ENCODE data around the gene TBC1D3B.
"Not testable (repeated sequence)": the region's sequence is repeated elsewhere in the genome, so short reads cannot be mapped to it uniquely, and the experiment has no call there.

Gene TBC1D3B

DNA sequence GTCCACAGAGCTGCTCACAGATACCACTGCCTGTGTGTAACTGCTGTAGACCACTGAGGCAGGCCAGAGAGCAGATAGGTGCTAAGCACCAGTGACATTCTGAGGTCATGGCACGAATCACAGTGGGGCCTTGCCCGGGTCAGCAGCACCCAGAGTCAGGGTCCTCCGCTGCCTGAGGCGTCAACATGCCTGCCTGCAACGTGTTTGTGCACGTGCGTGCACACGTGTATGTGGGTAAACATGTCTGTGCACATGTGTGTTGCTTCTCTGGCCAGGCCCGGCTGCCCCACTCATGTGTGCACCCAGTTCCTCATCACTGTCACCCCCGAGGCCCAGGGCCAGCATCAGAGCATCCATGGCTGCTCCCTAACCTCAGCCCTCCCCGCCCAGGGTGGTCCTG, at the start of gene TBC1D3B:
TBC1D3B (minus strand) TSS at position 101 of the 400 bp plus-strand sequence. CDS start 1,586 bp downstream, outside the sequence.
- not testable (repeated sequence) for DNase-seq (ENCODE audit: low spot score)

DNA sequence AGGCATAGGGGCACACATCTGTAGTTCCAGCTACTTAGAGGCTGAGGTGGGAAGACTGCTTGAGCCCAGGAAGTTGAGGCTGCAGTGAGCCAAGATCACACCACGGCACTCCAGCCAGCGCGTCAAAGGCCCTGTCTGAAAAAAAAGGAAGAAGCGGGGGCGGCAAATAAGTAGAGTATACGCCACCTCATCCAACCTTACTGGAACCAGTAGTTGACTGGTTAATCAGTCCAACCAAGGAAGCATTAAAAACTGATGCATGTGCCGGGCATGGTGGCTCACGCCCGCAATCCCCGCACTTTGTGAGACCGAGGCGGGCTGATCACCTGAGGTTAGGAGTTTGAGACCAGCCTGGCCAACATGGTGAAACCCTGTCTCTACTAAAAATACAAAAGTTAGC, 46.5 kb upstream of the TBC1D3B start:
- DNase-seq (ENCODE audit: low spot score) = not testable (repeated sequence)

DNA sequence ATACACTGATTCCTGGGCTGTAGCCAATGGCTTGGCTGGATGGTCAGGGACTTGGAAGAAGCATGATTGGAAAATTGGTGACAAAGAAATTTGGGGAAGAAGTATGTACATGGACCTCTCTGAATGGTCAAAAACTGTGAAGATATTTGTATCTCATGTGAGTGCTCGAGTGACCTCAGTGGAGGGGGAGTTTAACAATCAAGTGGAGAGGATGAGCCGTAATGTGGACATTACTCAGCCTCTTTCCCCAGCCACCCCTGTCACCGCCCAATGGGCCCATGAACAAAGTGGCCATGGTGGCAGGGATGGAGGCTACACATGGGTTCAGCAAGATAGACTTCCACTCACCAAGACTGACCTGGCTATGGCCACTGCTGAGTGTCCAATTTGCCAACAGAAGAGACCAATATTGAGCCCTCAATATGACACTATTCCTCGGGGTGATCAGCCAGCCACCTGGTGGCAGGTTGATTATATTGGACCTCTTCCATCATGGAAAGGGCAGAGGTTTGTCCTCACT, 45.2 kb upstream of the TBC1D3B start:
- not testable (repeated sequence) for DNase-seq (ENCODE audit: low spot score)

DNA sequence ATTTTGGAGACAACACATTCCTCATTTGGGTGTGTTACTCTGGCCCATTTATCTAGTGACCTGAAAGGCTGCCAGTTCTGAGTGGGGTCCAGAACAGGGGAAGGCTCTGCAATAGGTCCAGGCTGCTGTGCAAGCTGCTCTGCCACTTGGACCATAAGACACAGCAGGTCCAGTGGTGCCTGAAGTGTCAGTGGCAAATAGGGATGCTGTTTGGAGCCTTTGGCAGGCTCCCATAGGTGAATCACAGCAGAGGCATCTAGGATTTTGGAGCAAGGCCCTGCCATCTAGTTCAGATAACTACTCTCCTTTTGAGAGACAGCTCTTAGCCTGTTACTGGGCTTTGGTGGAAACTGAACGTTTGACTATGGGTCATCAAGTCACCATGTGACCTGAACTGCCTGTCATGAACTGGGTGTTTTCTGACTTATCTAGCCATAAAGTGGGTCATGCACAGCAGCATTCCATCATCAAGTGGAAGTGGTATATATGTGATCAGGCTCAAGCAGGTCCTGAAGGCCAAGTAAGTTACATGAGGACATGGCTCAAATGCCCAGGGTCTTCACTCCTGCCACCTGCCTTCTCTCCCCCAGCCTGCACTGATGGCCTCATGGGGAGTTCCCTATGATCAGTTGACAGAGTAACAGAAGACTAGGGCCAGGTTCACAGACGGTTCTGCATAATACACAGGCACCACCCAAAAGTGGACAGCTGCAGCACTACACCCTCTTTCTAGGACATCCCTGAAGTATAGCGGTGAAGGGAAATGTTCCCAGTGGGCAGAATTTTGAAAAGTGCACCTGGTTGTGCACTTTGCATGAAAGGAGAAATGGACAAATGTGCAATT, 44.5 kb upstream of the TBC1D3B start:
- DNase-seq (ENCODE audit: low spot score) = not testable (repeated sequence)

DNA sequence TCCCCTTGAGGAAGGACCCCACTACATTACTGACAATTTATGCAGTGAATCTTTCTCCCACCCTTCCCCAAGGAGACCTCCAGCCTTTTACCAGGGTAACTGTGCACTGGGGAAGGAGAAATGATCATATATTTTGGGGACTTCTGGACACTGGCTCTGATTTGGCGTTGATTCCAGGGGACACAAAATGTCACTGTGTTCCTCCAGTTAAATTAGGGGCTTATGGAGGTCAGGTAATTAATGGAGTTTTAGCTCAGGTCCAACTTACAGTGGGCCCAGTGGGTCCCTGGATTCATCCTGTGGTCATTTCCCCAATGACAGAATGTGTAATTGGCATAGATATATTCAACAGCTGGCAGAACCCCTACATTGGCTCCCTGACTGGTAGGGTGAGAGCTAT, 43.1 kb upstream of the TBC1D3B start:
- not testable (repeated sequence) for DNase-seq (ENCODE audit: low spot score)

DNA sequence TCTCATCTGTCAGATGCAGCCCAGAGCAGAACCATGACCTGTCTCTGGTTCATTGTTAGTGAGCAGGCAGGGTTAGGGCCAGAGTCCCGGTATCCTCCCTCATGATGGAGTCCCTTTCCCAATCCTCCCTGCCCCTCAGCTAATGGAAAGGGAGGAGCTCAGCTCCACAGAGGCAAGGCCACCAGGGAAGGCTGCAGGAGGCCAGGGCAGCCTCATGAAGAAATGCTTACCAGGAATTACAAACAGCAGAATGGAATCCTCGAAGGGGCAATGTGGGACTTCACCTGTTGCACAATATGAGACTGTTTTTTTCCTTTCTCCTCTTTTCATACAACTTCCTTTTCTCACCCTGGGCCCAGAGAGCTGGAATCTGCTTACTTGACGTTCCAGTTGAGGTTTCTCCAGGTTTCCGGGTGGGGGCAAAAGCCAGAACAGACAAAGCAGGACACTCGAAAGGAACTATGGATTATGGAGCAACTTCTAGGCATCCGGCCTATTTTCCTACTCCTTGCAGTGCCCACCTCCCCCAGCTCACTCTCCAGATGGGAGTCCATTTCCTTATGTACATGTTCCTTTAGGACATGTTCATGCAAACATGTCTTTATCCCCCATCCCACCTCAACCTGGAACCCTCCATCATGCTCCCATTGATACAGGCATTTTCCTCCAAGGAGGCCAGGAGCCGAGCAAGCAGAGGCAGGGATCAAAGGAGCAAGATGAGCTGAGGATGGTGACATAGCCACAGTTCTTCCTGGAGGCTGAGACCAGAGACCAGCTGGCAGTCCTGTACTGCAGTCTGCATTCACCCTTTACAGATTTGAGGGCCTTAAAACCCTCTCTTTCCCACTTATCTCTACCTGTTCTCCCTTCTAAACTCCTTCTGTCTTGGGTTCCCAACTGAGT, 39.2 kb upstream of the TBC1D3B start:
- DNase-seq (ENCODE audit: low spot score) = not testable (repeated sequence)

DNA sequence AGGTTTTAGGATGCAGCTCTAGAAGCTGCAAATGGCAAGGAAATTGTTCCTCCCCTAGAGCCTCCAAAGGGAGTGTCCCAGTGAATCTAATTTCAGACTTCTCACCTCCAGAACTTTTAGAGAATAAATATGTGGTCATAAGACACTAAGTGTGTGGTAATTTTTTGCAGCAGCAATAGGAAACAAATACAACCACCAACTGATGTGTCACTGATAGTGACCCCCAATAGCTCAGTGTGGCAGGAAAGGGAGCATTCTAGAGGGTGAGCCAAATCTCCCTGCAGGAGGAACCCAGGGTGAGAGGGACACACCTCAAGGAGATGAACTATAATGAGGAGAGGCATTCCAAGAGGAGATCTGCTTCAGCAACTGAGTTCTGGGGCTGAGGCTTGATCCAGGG, 38.5 kb upstream of the TBC1D3B start:
- no peak for DNase-seq (ENCODE audit: low spot score)

DNA sequence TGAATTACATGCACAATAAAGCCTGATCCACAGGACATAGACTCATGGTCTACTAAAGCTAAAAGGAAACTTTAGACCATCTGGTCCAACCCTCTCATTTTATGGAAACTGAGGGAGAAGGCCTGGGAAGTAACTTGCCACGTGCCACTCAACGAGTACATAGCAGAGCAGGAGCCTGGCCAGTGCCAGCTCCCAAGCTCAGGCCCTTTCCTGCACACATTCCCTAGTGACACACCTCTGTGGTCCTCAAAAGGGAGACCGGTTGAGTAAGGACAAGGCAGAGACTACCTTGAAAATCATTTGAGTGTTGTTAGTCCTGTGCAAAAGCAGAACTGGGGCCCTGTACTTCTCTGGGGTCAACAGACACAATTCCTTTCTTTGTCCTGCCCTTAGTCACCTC, 37.3 kb upstream of the TBC1D3B start:
- DNase-seq (ENCODE audit: low spot score) = no peak

DNA sequence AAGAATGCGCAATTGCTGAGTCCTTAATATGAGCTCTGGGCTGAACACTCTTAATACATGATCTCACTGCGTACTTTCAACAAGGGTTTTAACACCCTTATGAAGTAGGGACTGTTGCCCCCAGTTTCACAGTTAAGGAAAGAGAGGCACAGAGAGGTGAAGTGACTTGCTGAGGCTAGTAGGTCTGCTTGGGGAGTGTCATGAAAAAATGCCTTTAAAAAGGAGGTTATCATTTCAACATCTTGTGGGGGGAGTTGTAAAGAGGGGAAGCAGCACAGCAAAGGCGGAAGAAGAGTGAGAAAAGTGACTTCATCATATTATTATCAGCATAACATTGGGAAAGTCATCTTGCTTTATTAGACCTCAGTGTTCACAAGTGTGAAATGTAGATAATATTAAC, 36.5 kb upstream of the TBC1D3B start:
- DNase-seq (ENCODE audit: low spot score) = no peak

DNA sequence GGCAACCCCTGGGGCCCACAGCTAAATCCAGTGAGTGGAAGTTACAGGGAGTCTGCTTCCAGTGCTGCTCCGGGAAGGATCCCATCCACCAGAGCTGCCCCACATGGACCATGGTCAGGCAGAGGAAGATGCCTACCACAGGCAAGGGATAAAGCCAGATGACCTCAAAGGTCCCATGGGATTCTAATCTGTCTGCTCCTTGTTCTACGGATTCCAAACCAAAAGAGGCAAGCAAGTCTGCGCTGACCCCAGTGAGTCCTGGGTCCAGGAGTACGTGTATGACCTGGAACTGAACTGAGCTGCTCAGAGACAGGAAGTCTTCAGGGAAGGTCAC, 35.8 kb upstream of the TBC1D3B start:
- DNase-seq (ENCODE audit: low spot score) = no peak

DNA sequence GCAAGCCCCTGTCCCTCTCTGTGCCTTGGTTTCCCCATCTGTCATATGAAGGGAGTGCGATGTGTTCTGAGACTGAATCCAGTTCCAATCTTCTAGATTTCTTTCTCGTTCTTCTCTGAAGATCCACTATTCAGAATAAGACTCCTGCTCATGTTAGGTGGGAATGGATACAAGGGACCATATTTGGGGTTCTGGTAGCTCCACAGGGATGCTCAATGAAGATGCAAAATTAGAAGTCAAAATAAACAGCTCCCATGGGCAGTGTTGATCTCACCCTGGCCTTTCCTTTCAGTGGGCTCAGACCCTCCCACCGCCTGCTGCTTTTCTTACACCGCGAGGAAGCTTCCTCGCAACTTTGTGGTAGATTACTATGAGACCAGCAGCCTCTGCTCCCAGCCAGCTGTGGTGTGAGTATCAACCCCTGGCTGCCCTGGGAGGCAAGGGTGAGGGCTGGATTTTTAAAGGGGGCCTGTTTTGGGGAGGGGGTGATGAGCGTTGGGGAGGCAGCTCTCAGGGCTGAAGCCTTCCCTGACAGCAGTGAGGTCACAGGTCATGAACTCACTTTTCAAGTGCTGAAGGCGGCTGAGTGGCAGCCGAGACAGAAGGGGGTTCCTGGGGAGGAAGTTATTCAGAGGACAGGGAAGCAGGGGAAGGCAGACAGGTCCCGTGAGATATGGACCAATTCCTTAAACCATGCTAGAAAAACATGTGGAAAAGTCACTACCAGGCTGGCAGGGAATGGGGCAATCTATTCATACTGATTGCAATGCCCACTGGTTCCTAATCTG, 35.2 kb upstream of the TBC1D3B start:
- DNase-seq (ENCODE audit: low spot score) = not testable (repeated sequence)

DNA sequence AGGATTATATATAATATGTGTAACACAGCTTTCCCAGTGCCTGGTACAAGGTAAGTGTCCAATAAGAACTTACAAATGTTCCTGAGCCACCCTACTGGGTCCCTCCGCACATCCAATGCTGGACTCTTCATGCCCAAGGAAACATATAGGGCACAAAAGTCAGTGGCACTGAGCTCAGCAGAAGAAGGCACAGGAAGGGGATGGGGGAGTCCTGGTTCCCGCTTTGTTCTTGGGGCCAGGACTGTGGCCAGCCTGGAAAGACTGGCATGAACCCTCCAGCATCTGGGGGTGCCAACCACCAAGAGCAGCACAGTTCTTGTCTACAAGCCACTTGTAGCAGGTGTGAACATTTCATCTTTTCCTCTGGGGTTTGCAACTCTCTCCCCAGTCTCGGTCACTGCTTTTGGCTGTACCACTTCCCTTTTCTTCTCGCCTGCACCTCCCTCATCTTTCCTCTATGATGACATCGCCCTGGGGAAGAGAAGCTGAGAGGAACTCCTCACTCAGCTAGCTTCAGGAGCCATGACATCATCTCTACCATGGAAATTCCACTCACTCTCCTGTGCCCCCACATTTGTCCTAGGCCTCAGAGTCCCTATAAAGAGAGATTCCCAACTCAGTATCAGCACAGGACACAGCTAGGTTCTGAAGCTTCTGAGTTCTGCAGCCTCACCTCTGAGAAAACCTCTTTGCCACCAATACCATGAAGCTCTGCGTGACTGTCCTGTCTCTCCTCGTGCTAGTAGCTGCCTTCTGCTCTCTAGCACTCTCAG, 34.2 kb upstream of the TBC1D3B start, which contains the start of gene CCL4L2:
CCL4L2 (plus strand) TSS at position 625 of the 773 bp plus-strand sequence.
- DNase-seq (ENCODE audit: low spot score) = not testable (repeated sequence)

DNA sequence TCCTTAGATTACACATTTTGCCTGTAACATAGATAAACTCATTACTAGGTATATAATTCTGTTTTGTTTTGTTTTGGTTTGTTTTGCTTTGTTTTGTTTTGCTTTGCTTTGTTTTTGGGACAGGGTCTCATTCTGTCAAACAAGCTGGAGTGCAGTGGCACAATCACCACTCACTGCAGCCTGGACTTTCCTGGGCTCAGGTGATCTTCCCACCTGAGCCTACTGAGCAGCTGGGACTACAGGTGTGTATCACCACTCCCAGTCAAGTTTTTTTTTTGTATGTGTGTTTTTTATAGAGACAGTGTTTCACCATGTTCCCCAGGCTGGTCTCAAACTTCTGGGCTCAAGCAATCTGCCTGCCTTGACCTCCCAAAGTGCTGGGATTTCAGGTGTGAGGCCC, 33.1 kb upstream of the TBC1D3B start:
- DNase-seq (ENCODE audit: low spot score) = no peak

DNA sequence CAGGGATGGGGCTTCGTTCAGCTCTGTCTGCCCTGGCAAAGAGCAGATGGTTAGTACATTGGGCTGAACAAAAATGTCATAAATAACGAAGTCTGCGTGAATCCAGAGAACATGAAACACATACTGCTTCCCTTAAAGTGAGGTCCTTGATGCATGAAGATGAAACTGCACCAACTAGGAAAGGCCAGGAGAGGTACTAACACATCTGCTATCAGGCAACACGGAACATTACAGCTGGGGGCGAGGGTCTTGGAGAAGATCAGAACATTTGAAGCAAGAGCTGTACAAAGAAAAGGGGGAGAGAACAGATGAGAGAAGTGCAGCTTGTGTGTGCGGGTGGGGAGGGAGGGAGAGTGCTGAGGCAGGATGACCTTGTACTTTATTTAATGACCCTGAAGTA, 30.9 kb upstream of the TBC1D3B start:
- DNase-seq (ENCODE audit: low spot score) = not testable (repeated sequence)

DNA sequence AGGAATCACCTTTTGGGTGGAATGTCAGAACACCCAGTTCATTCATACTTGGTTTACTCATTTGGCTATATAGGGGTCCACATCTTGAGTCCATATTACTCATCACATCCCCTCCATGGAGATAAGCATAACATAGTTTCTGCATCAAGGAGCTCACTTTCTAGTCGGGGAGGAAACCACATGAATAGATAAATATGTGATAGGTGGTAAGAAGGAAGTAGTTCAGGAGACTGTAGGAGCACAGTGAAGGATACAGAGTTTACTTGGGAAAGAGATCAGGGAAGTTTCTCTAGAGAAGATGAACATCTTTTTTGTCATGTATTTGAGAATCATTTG, 30.0 kb upstream of the TBC1D3B start:
- not testable (repeated sequence) for DNase-seq (ENCODE audit: low spot score)

DNA sequence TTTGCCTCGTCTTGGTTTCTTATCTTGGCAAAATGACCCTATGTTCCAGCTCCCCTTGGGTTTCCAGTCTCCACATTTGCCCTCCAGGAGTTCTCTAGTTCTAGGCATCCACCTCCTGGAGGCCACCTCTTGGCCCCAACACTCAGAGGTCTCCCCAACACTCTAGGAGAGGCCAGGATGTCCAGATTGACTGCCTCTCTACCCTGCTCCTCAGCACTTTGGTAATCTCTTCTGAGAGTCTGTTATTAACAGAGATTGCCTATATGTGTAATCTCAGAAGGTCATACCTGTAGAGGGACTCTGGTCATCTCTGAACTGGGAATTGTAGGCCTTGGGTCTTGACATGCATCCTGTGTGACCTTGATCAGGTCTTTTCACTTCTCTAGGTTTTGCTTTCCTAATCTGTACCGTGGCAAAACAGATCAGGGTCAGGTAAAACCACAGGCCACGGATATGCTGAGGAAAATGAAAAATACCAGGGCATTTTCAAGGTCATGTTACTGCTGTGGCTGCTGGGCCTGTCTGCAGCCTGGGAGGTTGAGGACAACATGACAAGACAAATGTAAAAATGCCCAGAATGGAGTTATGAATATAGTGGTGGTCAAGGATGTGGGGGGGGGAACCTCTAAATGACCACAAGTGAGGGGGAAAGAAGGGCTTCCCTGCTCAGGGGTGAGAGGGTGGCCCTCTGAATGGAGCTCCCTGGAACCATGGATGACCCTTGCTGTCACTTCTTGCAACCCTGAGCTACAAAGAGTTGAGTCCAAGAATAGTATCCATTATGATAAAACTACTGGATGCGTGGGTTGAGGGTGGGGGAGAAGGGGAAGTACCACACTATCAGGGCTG, 29.4 kb upstream of the TBC1D3B start:
- no peak for DNase-seq (ENCODE audit: low spot score)

DNA sequence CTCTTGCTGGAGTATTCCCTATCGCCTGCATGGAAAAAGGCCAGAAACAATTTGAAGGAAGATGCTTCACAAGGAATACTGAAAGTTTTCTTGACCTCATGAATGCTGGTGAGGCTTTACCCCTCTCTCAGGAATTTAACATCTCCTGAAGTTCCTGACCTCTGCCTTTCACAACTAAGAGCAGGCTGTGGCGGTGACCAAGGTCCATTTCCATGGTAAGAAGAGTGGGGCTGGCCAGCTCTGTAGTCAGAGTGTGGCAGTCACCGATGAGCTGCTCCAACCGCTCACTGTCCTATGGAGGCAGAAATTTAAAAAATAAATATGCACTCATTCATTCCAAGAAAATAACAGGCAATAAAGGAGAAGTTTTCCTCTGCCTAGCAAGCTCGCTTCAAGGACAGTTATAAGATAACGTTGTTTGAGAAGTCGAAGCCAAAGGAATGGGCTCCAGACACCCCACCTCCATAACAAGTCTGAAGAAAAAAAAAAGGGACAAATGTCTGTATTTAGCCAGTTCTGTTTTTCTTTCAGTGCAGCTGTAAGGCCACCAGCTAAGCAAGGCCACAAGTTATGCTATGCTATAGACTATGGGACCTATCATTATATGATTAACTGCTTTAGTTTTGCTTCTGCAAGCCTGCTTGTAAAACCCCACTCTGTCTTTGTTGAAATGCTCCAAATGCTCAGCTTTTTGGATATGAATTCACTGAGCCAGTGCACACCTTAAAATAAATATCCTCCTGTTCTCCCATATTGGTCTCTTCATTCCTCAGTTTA, 28.5 kb upstream of the TBC1D3B start:
- no peak for DNase-seq (ENCODE audit: low spot score)

DNA sequence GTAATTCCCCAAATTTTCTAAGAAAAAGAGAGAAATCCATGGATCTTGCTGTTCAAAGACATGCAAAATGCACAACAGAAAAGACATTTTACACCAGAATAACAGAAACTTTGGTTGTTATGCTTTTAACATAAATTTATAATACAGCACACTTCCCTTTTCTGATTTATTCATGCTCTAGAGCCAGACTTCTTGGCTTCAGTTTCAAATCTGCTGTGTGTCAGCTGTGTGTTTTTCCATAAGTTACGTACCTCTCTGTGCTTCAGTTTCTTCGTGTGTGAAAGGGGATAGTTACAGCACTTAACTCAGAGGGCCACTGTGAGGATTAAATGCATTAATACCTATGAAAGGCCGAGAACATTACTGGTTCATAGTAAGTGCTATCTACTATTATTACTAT, 26.9 kb upstream of the TBC1D3B start:
- no peak for DNase-seq (ENCODE audit: low spot score)

DNA sequence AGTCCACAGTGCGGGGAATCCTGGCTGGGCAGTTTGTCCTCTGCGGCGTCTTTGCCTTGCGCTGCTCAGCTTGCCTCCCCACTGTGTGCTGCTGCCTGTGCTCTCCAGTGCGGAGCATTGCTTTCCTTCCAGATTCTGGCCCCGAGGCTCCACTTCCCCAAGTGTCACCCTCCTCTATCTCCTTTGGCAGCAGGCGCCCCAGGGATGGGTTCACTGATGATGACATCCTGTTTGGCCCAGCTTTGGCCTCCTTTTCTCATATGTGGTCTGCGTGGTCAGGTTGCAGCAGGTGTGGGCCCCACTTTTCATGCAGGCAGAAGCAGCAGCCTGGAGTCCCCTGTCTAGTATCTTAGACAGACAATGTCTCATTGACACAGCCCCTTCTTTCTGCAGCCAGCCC, 25.1 kb upstream of the TBC1D3B start:
- not testable (repeated sequence) for DNase-seq (ENCODE audit: low spot score)

Measured in LoVo (cell line).